ENCODE results near the gene SENP8.

DNA sequence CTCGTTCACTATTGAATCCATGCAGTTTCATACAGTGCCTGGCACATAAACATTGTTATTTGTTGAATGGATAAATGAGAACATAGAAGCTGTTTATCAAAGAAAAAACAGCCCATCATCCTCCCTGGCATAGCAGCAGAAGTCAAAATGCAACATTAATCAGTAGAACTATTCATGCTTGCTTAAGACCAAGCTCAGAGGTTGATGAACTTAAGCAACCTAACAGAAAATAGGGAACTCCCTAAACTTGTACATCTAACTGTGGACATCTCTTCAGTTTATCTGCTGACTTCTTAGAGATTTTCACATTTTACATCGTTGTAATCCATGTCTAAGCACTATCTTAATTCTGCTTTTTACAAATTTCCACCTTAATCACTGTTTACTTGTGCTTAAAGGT, 29.2 kb downstream of the SENP8 start:
- TF ChIP-seq POLR2AphosphoS5 (IDR thresholded peaks at IDR 0.05) (no peak), EP300 (IDR thresholded peaks at IDR 0.05) (no peak), POLR2A (IDR thresholded peaks at IDR 0.05) (no peak)
- TF ChIP-seq, protein P1, sequence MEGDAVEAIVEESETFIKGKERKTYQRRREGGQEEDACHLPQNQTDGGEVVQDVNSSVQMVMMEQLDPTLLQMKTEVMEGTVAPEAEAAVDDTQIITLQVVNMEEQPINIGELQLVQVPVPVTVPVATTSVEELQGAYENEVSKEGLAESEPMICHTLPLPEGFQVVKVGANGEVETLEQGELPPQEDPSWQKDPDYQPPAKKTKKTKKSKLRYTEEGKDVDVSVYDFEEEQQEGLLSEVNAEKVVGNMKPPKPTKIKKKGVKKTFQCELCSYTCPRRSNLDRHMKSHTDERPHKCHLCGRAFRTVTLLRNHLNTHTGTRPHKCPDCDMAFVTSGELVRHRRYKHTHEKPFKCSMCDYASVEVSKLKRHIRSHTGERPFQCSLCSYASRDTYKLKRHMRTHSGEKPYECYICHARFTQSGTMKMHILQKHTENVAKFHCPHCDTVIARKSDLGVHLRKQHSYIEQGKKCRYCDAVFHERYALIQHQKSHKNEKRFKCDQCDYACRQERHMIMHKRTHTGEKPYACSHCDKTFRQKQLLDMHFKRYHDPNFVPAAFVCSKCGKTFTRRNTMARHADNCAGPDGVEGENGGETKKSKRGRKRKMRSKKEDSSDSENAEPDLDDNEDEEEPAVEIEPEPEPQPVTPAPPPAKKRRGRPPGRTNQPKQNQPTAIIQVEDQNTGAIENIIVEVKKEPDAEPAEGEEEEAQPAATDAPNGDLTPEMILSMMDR (IDR thresholded peaks at IDR 0.05), result no peak
